ENCODE results near the gene KBTBD12. TPM values are rescaled to one million over a fixed set of nuclear protein-coding genes. Genes with fewer than 3 reads are reported as not detected.

Gene KBTBD12
- total and polyA plus RNA-seq, 10 of the 15 experiments (the other 5 are each of a cell fraction or from before 2014, with no cell fraction given) = 0.01 to 0.11 TPM; not detected in 8

DNA sequence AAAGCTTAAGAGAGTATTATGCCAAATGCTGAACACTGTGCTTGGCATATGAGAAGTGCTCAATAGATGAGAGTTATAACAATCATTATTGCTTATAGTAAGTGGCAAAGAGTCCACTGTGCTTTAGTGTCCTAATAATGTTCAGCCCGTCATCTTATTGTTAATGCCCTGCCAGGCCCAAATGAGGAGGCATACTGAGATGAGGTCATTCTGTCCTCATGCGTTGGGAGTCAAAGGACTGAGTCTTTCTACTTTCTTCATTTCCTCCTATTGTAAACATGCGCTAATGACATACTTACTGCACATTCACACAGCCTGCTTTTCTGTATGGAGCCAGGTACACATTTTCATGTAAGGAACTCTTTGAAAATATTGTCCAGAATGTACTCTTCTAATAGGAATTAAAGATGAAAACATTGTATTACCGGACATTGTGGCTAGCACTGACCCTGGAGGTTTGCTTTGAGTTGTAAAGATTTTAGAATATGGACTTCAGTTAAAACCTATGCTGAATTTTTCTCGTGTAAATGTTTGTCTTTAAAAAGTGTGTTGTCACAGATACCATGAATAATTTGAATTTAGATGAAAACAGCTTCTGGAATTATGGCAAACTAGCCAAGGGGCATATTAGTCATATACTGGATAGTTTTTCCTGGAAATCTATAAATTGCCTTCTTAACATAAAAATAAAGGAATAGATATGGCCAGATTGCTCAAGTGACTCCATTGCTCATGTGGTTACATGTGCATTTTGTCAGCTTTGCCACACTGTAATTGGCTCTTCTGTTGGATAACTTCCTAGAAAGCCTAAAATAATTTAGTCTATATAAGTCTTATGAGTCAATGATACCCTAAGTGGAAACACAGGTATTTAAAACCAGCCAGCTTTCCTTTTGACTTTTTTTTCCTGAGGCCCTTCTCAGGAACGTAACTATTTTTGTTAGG, 38.3 kb downstream of the KBTBD12 start:
- DNase-seq (ENCODE audit: low read depth, low spot score) (no peak), ATAC-seq (no peak), FAIRE-seq (no peak)
- ChIA-PET SMC1A (ENCODE audit: uncharacterized antibody, unreplicated experiment) (no interaction called here), CTCF (interaction anchor here (1.9 kb wide), 1 partner anchor 162 kb away, joined by 6 read pairs; no protein-coding TSS in a partner anchor), POLR2A (no interaction called here), RAD21 (ENCODE audit: unreplicated experiment) (interaction anchor here (1.4 kb wide), 1 partner anchor 191 kb away, joined by 3 read pairs; no protein-coding TSS in a partner anchor)
- no peaks in the 10 kb centered on the region for H3K36me3 ChIP-seq (ENCODE audit: control insufficient read depth in 2 of 2, insufficient read depth in 2 of 2, low read length in 1 of 2)
- 66% methylated on average over 6 of the region's 6 CpGs for WGBS (ENCODE audit: insufficient coverage, insufficient replicate concordance, low lambda C conversion rate, missing lambda C conversion rate)
- H3K4me2 ChIP-seq (ENCODE audit: control insufficient read depth, insufficient read depth) = no peak overlapping the region
- intact Hi-C loops (cut with micrococcal nuclease; ENCODE audit: unreplicated experiment) (no loop called here), in situ Hi-C loops (cut with MboI) (no loop called here)
- no peaks in the 10 kb centered on the region for H3K27me3 ChIP-seq (replicated peaks in 1 of 2; ENCODE audit: control insufficient read depth in 2 of 2, insufficient read depth in 2 of 2, low read length in 1 of 2)
- no peaks in the 10 kb centered on the region for H3K9me3 ChIP-seq (replicated peaks; ENCODE audit: control insufficient read depth, insufficient read depth, low read length)
- H3K79me2 ChIP-seq (ENCODE audit: control insufficient read depth, insufficient read depth, low read length) = no peaks in the 10 kb centered on the region
- no peak for TF ChIP-seq SMAD5 (IDR thresholded peaks at IDR 0.05; ENCODE audit: low read depth)
- TF ChIP-seq, protein P1, sequence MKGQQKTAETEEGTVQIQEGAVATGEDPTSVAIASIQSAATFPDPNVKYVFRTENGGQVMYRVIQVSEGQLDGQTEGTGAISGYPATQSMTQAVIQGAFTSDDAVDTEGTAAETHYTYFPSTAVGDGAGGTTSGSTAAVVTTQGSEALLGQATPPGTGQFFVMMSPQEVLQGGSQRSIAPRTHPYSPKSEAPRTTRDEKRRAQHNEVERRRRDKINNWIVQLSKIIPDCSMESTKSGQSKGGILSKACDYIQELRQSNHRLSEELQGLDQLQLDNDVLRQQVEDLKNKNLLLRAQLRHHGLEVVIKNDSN (IDR thresholded peaks at IDR 0.05; ENCODE audit: borderline replicate concordance, extremely low read length, insufficient read depth, low read depth, low read length) = no peak
- no peak for TF ChIP-seq NR2F1 (conservative IDR thresholded peaks at IDR 0.05)
- no peak for TF ChIP-seq ZNF207 (IDR thresholded peaks at IDR 0.05; ENCODE audit: borderline replicate concordance)
- TF ChIP-seq, protein P2, sequence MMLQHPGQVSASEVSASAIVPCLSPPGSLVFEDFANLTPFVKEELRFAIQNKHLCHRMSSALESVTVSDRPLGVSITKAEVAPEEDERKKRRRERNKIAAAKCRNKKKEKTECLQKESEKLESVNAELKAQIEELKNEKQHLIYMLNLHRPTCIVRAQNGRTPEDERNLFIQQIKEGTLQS (IDR thresholded peaks at IDR 0.05; ENCODE audit: borderline replicate concordance, extremely low read depth, low read depth, low read length) = no peak
- TF ChIP-seq, protein P3, sequence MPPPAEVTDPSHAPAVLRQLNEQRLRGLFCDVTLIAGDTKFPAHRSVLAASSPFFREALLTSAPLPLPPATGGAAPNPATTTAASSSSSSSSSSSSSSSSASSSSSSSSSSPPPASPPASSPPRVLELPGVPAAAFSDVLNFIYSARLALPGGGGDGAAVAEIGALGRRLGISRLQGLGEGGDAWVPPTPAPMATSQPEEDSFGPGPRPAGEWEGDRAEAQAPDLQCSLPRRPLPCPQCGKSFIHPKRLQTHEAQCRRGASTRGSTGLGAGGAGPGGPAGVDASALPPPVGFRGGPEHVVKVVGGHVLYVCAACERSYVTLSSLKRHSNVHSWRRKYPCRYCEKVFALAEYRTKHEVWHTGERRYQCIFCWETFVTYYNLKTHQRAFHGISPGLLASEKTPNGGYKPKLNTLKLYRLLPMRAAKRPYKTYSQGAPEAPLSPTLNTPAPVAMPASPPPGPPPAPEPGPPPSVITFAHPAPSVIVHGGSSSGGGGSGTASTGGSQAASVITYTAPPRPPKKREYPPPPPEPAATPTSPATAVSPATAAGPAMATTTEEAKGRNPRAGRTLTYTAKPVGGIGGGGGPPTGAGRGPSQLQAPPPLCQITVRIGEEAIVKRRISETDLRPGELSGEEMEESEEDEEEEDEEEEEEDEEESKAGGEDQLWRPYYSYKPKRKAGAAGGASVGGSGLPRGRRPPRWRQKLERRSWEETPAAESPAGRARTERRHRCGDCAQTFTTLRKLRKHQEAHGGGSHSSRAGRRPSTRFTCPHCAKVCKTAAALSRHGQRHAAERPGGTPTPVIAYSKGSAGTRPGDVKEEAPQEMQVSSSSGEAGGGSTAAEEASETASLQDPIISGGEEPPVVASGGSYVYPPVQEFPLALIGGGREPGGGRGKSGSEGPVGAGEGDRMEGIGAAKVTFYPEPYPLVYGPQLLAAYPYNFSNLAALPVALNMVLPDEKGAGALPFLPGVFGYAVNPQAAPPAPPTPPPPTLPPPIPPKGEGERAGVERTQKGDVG (CRISPR knock-in tag; IDR thresholded peaks at IDR 0.05) = no peak
- no peak overlapping the region for H3K4me3 ChIP-seq
- no peak overlapping the region for H3K9ac ChIP-seq (ENCODE audit: control insufficient read depth, insufficient read depth, low read length)
- no peaks in the 10 kb centered on the region for H4K20me1 ChIP-seq (ENCODE audit: control insufficient read depth, insufficient read depth)
- BruUV-seq (replicated peaks) = no TSS peak
- H3K27ac ChIP-seq (ENCODE audit: control insufficient read depth, insufficient read depth) = no peak overlapping the region
- no peaks in the 10 kb centered on the region for H3K4me1 ChIP-seq (ENCODE audit: control insufficient read depth, insufficient read depth, low read length)
- H2AFZ ChIP-seq (ENCODE audit: control insufficient read depth, low read depth, low read length) = no peak overlapping the region

All from GM12878 (cell line).